DND-41 (cell line): ENCODE measurements around the gene TNIK.

ENCODE experiments used
- CTCF ChIP-seq: IDR thresholded peaks from 2 replicates; pipeline ENCODE4 v1.5.1; 2012; ENCODE audit warnings: borderline replicate concordance, low read length, moderate library complexity, mild to moderate bottlenecking; ENCODE audit not compliant: poor library complexity, severe bottlenecking; ENCODE audit errors: extremely low read depth
- EZH2 ChIP-seq: IDR thresholded peaks from 3 replicates; pipeline ENCODE4 v1.6.1; 2012; ENCODE audit warnings: borderline replicate concordance, low read depth, mild to moderate bottlenecking, moderate library complexity, low read length, inconsistent platforms; ENCODE audit not compliant: severe bottlenecking

DNA sequence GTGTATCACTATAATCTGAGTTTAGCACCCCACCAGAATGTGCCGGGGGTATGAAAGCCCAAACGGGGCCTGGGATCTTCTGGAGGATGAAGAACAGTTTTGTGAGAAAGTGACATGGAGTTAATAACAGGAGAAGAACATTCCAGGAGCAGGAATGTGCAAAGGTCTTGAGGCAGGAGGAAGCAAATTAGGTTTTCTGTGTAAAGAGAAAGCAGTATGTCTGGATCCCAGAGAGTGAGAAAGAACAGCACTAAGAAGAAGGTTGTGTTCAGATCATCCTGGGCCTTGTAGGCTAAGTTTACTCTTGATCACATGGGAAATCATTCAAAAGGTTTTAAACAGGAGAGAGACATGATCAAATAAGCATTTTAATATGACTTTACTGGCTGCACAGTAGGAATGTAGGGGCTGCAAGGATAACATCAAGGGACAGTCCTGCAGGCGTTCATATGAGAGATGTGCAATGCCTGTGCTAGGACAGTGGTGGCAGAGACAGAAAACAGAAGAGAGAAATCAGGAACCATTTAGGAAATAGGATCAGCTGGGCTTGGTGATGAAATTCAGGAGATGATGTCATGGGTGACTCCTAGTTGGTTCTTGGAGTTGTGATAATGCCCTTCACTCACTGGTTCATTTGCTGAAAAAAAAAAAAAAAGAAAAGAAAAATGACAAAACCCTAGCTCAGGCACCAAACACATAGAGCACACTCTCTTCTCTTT, 113.5 kb downstream of the TNIK start:
- TF ChIP-seq CTCF: no peak
- no peak for TF ChIP-seq EZH2
